ENCODE measurements around the gene KLHL35.

Gene KLHL35

DNA sequence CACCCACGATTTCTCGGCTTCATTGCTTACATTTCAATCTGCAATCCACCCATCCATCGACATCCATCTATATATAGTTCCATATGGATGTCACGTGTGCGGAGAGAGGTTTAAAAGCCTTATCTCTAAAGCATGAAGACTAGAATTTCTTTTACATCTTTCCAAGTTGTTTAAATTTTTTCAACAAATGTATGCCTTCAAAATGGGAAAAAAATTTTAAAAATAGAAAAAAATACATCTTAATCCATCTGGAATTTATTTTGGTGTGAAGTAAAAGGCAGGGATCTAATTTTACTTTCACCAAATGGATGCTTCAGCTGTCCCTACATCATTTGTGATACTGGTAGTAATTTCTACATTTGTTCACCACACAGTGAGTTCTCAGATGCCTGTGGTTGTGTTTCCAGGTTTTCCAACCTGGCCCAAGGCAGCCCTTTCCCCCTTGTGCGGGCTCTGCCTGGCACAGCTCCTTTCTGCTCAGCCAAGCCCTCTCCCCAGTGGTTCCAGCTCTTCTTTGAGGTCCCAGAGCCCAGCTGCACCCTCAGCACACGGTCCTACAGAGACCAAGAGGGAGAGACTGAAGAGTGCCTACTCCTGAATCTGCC is 37.6 kb upstream of the KLHL35 start:
- 68% methylated on average over 2 of the region's 7 CpGs for WGBS
- H3K27me3 ChIP-seq (ENCODE audit: control insufficient read depth in 1 of 2, insufficient read depth in 1 of 2, low read length in 2 of 2) = no peaks in the 10 kb centered on the region

DNA sequence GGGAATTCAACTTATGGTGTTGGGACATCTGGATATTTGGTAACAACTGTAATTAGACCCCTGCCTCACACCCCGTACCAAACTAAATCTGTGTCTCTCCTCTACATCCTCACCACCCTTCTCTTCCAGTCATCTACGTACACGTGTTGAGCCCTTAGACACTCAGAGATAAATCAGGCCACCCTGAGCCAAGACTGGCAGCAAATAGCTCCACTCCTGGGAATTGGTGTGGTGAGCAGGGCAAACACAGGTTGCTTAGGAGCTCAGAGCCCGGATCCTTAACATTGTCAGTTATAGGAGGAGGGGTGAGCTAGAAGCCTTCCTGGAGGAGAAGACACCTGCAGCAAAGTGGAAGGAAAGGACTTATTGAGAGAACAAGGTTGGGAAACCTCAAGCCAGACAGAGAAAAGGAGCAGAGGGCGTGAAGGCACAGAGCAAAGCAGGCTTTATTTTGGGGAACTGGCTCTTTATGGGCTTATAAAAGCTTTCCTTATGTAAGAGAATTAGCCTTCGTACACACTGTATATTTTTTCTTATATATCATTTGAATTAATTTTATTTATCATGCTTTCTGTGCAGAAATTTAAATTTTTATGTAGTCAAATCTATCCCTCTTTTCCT is 36.9 kb upstream of the KLHL35 start:
- peaks cover 32% of the 10 kb centered on the region for H3K4me1 ChIP-seq (ENCODE audit: control insufficient read depth, insufficient read depth, low read depth, low read length)

More for the DNA sequence above, 37.6 kb upstream of the KLHL35 start:
- Histone ChIP-seq H3K9ac (ENCODE audit: low read length) (no peak overlapping the region), H2AK5ac (ENCODE audit: low read length, severe bottlenecking) (no peak overlapping the region), H3K23ac (ENCODE audit: low read length in 2 of 2) (no peak overlapping the region), H3K9me3 (ENCODE audit: control insufficient read depth, low read length) (no peaks in the 10 kb centered on the region), H3K14ac (ENCODE audit: low read length in 2 of 2) (no peak overlapping the region), H2BK12ac (ENCODE audit: low read length in 2 of 2) (no peak overlapping the region), H2BK15ac (ENCODE audit: low read depth, poor library complexity, severe bottlenecking) (no peak overlapping the region), H2BK5ac (ENCODE audit: low read depth, low read length, poor library complexity, severe bottlenecking) (no peak overlapping the region), H3K4me3 (ENCODE audit: insufficient read depth in 1 of 2, low read depth in 1 of 2, low read length in 2 of 2) (no peak overlapping the region), H4K8ac (ENCODE audit: low read length) (no peak overlapping the region), H2BK120ac (ENCODE audit: low read depth, low read length) (no peak overlapping the region), H3K4ac (ENCODE audit: low read depth in 1 of 2, low read length in 2 of 2) (no peak overlapping the region), H2AFZ (ENCODE audit: low read depth, low read length) (no peak overlapping the region), H3K4me1 (ENCODE audit: control insufficient read depth, insufficient read depth, low read depth, low read length) (peaks cover 36% of the 10 kb centered on the region), H3K36me3 (ENCODE audit: control insufficient read depth in 1 of 2, insufficient read depth in 2 of 2, low read depth in 1 of 2, low read length in 2 of 2) (no peaks in the 10 kb centered on the region), H3K4me2 (ENCODE audit: low read length, poor library complexity, severe bottlenecking) (no peak overlapping the region), H3K18ac (ENCODE audit: low read depth in 1 of 2, low read length in 2 of 2) (no peak overlapping the region), H3K79me1 (replicated peaks; ENCODE audit: low read length, poor library complexity, severe bottlenecking) (no peaks in the 10 kb centered on the region), H4K91ac (ENCODE audit: low read length) (no peak overlapping the region), H3K27ac (ENCODE audit: low read length, poor library complexity, severe bottlenecking) (no peak overlapping the region)
- DNase-seq = no peak

DNA sequence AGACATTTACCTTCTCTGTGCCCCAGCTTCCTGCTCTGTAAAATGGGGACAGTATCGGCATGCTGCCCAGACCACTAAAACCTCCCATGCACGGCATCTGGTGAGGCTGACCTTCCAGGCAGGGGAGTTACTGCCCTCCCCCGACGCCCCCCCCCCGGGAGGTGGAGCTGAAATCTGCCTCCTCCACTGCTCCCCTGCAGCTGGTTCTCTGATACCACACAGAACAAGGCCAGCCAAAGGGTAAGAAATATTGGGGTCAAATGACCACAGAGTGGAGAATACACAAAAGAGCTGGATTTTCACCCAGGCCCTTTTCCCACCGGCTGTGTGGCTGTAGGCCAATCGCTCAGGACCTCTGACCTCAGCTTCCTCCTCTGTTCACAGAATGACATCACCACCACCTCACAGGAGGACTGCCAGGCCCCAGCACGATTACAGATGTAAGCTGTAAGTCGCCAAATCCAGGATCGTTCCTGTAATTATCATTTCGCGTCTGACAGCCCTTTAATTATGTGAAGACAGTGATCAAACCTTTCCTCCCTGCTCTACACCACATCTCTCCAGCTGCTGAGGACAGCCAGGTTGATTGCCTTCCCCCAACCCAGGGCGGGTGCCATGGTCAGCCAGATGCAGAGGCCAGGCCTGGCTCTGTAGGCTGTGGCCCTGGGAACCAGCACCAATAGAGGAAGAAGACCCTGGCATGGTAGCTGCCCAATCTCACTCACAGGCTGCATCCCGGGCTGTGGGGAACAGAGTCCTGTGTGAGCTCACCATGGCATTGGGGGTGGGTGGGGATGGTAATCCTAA is 35.7 kb upstream of the KLHL35 start:
- H3K79me1 ChIP-seq (replicated peaks; ENCODE audit: low read length, poor library complexity, severe bottlenecking) = no peaks in the 10 kb centered on the region
- no peak overlapping the region for H3K4me3 ChIP-seq (ENCODE audit: insufficient read depth in 1 of 2, low read depth in 1 of 2, low read length in 2 of 2)
- H3K23ac ChIP-seq (ENCODE audit: low read length in 2 of 2) = peak overlapping the region in 1 of 2 experiments; percentile 77
- no peak overlapping the region for H3K4ac ChIP-seq (ENCODE audit: low read depth in 1 of 2, low read length in 2 of 2)
- H3K27me3 ChIP-seq (ENCODE audit: control insufficient read depth in 1 of 2, insufficient read depth in 1 of 2, low read length in 2 of 2) = no peaks in the 10 kb centered on the region
- no peak overlapping the region for H3K4me2 ChIP-seq (ENCODE audit: low read length, poor library complexity, severe bottlenecking)
- DNase-seq = peak; percentile 87
- WGBS = 39% methylated on average over 14 of the region's 14 CpGs
- H3K27ac ChIP-seq (ENCODE audit: low read length, poor library complexity, severe bottlenecking) = no peak overlapping the region
- no peak overlapping the region for H2AK5ac ChIP-seq (ENCODE audit: low read length, severe bottlenecking)
- H3K9me3 ChIP-seq (ENCODE audit: control insufficient read depth, low read length) = no peaks in the 10 kb centered on the region
- H3K4me1 ChIP-seq (ENCODE audit: control insufficient read depth, insufficient read depth, low read depth, low read length) = peaks cover 30% of the 10 kb centered on the region
- no peaks in the 10 kb centered on the region for H3K36me3 ChIP-seq (ENCODE audit: control insufficient read depth in 1 of 2, insufficient read depth in 2 of 2, low read depth in 1 of 2, low read length in 2 of 2)
- no peak overlapping the region for H2AFZ ChIP-seq (ENCODE audit: low read depth, low read length)
- H2BK120ac ChIP-seq (ENCODE audit: low read depth, low read length) = no peak overlapping the region
- H2BK15ac ChIP-seq (ENCODE audit: low read depth, poor library complexity, severe bottlenecking) = no peak overlapping the region
- peak overlapping the region; percentile 51 to 65 for H2BK12ac ChIP-seq (ENCODE audit: low read length in 2 of 2)
- H2BK5ac ChIP-seq (ENCODE audit: low read depth, low read length, poor library complexity, severe bottlenecking) = no peak overlapping the region
- H3K9ac ChIP-seq (ENCODE audit: low read length) = peak overlapping the region; percentile 40
- H4K91ac ChIP-seq (ENCODE audit: low read length) = peak overlapping the region; percentile 85
- H4K8ac ChIP-seq (ENCODE audit: low read length) = peak overlapping the region; percentile 84
- H3K18ac ChIP-seq (ENCODE audit: low read depth in 1 of 2, low read length in 2 of 2) = peak overlapping the region; percentile 44 to 65
- H3K14ac ChIP-seq (ENCODE audit: low read length in 2 of 2) = no peak overlapping the region

More for the DNA sequence above, 36.9 kb upstream of the KLHL35 start:
- H4K91ac ChIP-seq (ENCODE audit: low read length) = no peak overlapping the region
- no peak overlapping the region for H3K4me2 ChIP-seq (ENCODE audit: low read length, poor library complexity, severe bottlenecking)
- no peak overlapping the region for H3K4me3 ChIP-seq (ENCODE audit: insufficient read depth in 1 of 2, low read depth in 1 of 2, low read length in 2 of 2)
- H3K9ac ChIP-seq (ENCODE audit: low read length) = no peak overlapping the region
- no peak overlapping the region for H2BK12ac ChIP-seq (ENCODE audit: low read length in 2 of 2)
- H3K36me3 ChIP-seq (ENCODE audit: control insufficient read depth in 1 of 2, insufficient read depth in 2 of 2, low read depth in 1 of 2, low read length in 2 of 2) = no peaks in the 10 kb centered on the region
- WGBS = 78% methylated on average over 5 of the region's 6 CpGs
- no peak overlapping the region for H4K8ac ChIP-seq (ENCODE audit: low read length)
- H3K23ac ChIP-seq (ENCODE audit: low read length in 2 of 2) = no peak overlapping the region
- H2BK5ac ChIP-seq (ENCODE audit: low read depth, low read length, poor library complexity, severe bottlenecking) = no peak overlapping the region
- no peak overlapping the region for H2BK15ac ChIP-seq (ENCODE audit: low read depth, poor library complexity, severe bottlenecking)
- no peak overlapping the region for H2AFZ ChIP-seq (ENCODE audit: low read depth, low read length)
- H3K79me1 ChIP-seq (replicated peaks; ENCODE audit: low read length, poor library complexity, severe bottlenecking) = no peaks in the 10 kb centered on the region
- H3K14ac ChIP-seq (ENCODE audit: low read length in 2 of 2) = no peak overlapping the region
- no peaks in the 10 kb centered on the region for H3K9me3 ChIP-seq (ENCODE audit: control insufficient read depth, low read length)
- DNase-seq = no peak
- H3K27me3 ChIP-seq (ENCODE audit: control insufficient read depth in 1 of 2, insufficient read depth in 1 of 2, low read length in 2 of 2) = no peaks in the 10 kb centered on the region
- H3K4ac ChIP-seq (ENCODE audit: low read depth in 1 of 2, low read length in 2 of 2) = no peak overlapping the region
- H3K18ac ChIP-seq (ENCODE audit: low read depth in 1 of 2, low read length in 2 of 2) = no peak overlapping the region
- H3K27ac ChIP-seq (ENCODE audit: low read length, poor library complexity, severe bottlenecking) = no peak overlapping the region
- H2BK120ac ChIP-seq (ENCODE audit: low read depth, low read length) = no peak overlapping the region
- no peak overlapping the region for H2AK5ac ChIP-seq (ENCODE audit: low read length, severe bottlenecking)

DNA sequence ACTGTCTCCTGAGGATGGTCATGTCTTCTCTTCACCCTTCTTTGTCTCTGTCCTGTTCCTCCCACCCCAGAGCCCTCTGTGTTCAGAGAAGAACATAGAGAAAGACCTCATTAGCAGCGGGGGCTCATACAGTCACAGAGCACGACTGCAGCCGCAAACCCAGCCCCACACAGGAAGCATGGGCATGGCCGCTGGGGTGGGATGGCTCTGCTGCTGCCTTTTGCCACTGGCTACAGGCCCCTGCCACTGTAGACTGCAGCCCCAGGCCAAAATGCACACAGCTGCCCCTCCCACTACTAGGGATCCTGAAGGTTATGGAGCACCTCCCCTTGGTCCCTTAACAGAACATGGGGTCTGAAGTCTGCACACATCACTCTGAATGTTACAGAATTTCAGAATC is 34.9 kb upstream of the KLHL35 start:
- no peak overlapping the region for H2BK12ac ChIP-seq (ENCODE audit: low read length in 2 of 2)
- WGBS = 77% methylated on average over 4 of the region's 4 CpGs
- H2BK5ac ChIP-seq (ENCODE audit: low read depth, low read length, poor library complexity, severe bottlenecking) = no peak overlapping the region
- H3K9ac ChIP-seq (ENCODE audit: low read length) = no peak overlapping the region
- H3K14ac ChIP-seq (ENCODE audit: low read length in 2 of 2) = peak overlapping the region in 1 of 2 experiments; percentile 57
- peak overlapping the region; percentile 39 for H4K8ac ChIP-seq (ENCODE audit: low read length)
- no peak overlapping the region for H2AK5ac ChIP-seq (ENCODE audit: low read length, severe bottlenecking)
- no peak overlapping the region for H3K18ac ChIP-seq (ENCODE audit: low read depth in 1 of 2, low read length in 2 of 2)
- no peak overlapping the region for H2AFZ ChIP-seq (ENCODE audit: low read depth, low read length)
- no peaks in the 10 kb centered on the region for H3K9me3 ChIP-seq (ENCODE audit: control insufficient read depth, low read length)
- H2BK15ac ChIP-seq (ENCODE audit: low read depth, poor library complexity, severe bottlenecking) = no peak overlapping the region
- no peak for DNase-seq
- peaks cover 33% of the 10 kb centered on the region for H3K4me1 ChIP-seq (ENCODE audit: control insufficient read depth, insufficient read depth, low read depth, low read length)
- no peak overlapping the region for H3K4me3 ChIP-seq (ENCODE audit: insufficient read depth in 1 of 2, low read depth in 1 of 2, low read length in 2 of 2)
- no peak overlapping the region for H2BK120ac ChIP-seq (ENCODE audit: low read depth, low read length)
- H3K36me3 ChIP-seq (ENCODE audit: control insufficient read depth in 1 of 2, insufficient read depth in 2 of 2, low read depth in 1 of 2, low read length in 2 of 2) = no peaks in the 10 kb centered on the region
- no peaks in the 10 kb centered on the region for H3K79me1 ChIP-seq (replicated peaks; ENCODE audit: low read length, poor library complexity, severe bottlenecking)
- H3K27ac ChIP-seq (ENCODE audit: low read length, poor library complexity, severe bottlenecking) = no peak overlapping the region
- no peak overlapping the region for H3K4me2 ChIP-seq (ENCODE audit: low read length, poor library complexity, severe bottlenecking)
- no peaks in the 10 kb centered on the region for H3K27me3 ChIP-seq (ENCODE audit: control insufficient read depth in 1 of 2, insufficient read depth in 1 of 2, low read length in 2 of 2)
- no peak overlapping the region for H4K91ac ChIP-seq (ENCODE audit: low read length)
- no peak overlapping the region for H3K4ac ChIP-seq (ENCODE audit: low read depth in 1 of 2, low read length in 2 of 2)
- H3K23ac ChIP-seq (ENCODE audit: low read length in 2 of 2) = no peak overlapping the region

Measured in mesenchymal stem cell (in vitro differentiated cells and primary cell).